Measurements from ENCODE around the gene BSDC1. TPM values are rescaled to one million over a fixed set of nuclear protein-coding genes. Genes with fewer than 3 reads are reported as not detected.
"Not testable (repeated sequence)": the region's sequence is repeated elsewhere in the genome, so short reads cannot be mapped to it uniquely, and the experiment has no call there.

Gene BSDC1
- 40.7 and 46.8 TPM in 2 replicates for total RNA-seq (2014; rRNA removed; shearing (Covaris generic))
- 48.7 and 55.6 TPM in 2 replicates for polyA plus RNA-seq (2015; cell fraction: cytosol; rRNA removed)
- polyA plus RNA-seq (2015; cell fraction: nucleus; rRNA removed) = 83.4 and 95.4 TPM in 2 replicates

- in situ Hi-C loops (cut with HindIII; ENCODE audit: low pct_unique_long_range_greater_than_20kb, low sequenced_read_pairs) = no loop called here
- DNase-seq (ENCODE audit: low read depth, low spot score) = peak; percentile 97
These were observed at the start of gene BSDC1 for GRCh38 chr1:32394141-32394889. TSS of gene BSDC1 (minus strand) at chr1:32394441. CDS start at chr1:32394414, 27 bp downstream.

- DNase-seq (ENCODE audit: low read depth, low spot score); in situ Hi-C loops (cut with HindIII; ENCODE audit: low pct_unique_long_range_greater_than_20kb, low sequenced_read_pairs): not testable (repeated sequence)
These were observed 47.2 kb upstream of the BSDC1 start for GRCh38 chr1:32441467-32441866.

GRCh38 chr1:32438777-32439176 lies 44.5 kb upstream of the BSDC1 start:
- in situ Hi-C loops (cut with HindIII; ENCODE audit: low pct_unique_long_range_greater_than_20kb, low sequenced_read_pairs) = not testable (repeated sequence)

GRCh38 chr1:32438136-32438535 lies 43.9 kb upstream of the BSDC1 start:
- DNase-seq (ENCODE audit: low read depth, low spot score) = no peak
- in situ Hi-C loops (cut with HindIII; ENCODE audit: low pct_unique_long_range_greater_than_20kb, low sequenced_read_pairs) = no loop called here

More at GRCh38 chr1:32438777-32439176, 44.5 kb upstream of the BSDC1 start:
- not testable (repeated sequence) for DNase-seq (ENCODE audit: low read depth, low spot score)

- DNase-seq (ENCODE audit: low read depth, low spot score) = no peak
- in situ Hi-C loops (cut with HindIII; ENCODE audit: low pct_unique_long_range_greater_than_20kb, low sequenced_read_pairs) = no loop called here
These were observed 37.6 kb upstream of the BSDC1 start for GRCh38 chr1:32431736-32432400.

- in situ Hi-C loops (cut with HindIII; ENCODE audit: low pct_unique_long_range_greater_than_20kb, low sequenced_read_pairs) = no loop called here
- no peak for DNase-seq (ENCODE audit: low read depth, low spot score)
These were observed 33.2 kb upstream of the BSDC1 start for GRCh38 chr1:32427264-32427963.

GRCh38 chr1:32426489-32427255 lies 32.4 kb upstream of the BSDC1 start:
- in situ Hi-C loops (cut with HindIII; ENCODE audit: low pct_unique_long_range_greater_than_20kb, low sequenced_read_pairs) = no loop called here
- DNase-seq (ENCODE audit: low read depth, low spot score) = no peak

GRCh38 chr1:32421775-32422174 lies 27.5 kb upstream of the BSDC1 start:
- DNase-seq (ENCODE audit: low read depth, low spot score) = no peak
- in situ Hi-C loops (cut with HindIII; ENCODE audit: low pct_unique_long_range_greater_than_20kb, low sequenced_read_pairs) = no loop called here

GRCh38 chr1:32414186-32414886 lies 20.1 kb upstream of the BSDC1 start:
- in situ Hi-C loops (cut with HindIII; ENCODE audit: low pct_unique_long_range_greater_than_20kb, low sequenced_read_pairs) = no loop called here
- no peak for DNase-seq (ENCODE audit: low read depth, low spot score)

- in situ Hi-C loops (cut with HindIII; ENCODE audit: low pct_unique_long_range_greater_than_20kb, low sequenced_read_pairs) = no loop called here
- DNase-seq (ENCODE audit: low read depth, low spot score) = peak; percentile 89
These were observed 19.4 kb upstream of the BSDC1 start for GRCh38 chr1:32413507-32414185.

GRCh38 chr1:32411261-32411660 lies 17.0 kb upstream of the BSDC1 start:
- in situ Hi-C loops (cut with HindIII; ENCODE audit: low pct_unique_long_range_greater_than_20kb, low sequenced_read_pairs) = no loop called here
- no peak for DNase-seq (ENCODE audit: low read depth, low spot score)

GRCh38 chr1:32406629-32407111 lies 12.4 kb upstream of the BSDC1 start:
- in situ Hi-C loops (cut with HindIII; ENCODE audit: low pct_unique_long_range_greater_than_20kb, low sequenced_read_pairs) = no loop called here
- DNase-seq (ENCODE audit: low read depth, low spot score) = no peak

- in situ Hi-C loops (cut with HindIII; ENCODE audit: low pct_unique_long_range_greater_than_20kb, low sequenced_read_pairs) = no loop called here
- no peak for DNase-seq (ENCODE audit: low read depth, low spot score)
These were observed 11.6 kb upstream of the BSDC1 start for GRCh38 chr1:32405672-32406467.

- in situ Hi-C loops (cut with HindIII; ENCODE audit: low pct_unique_long_range_greater_than_20kb, low sequenced_read_pairs) = no loop called here
- no peak for DNase-seq (ENCODE audit: low read depth, low spot score)
These were observed 10.7 kb upstream of the BSDC1 start for GRCh38 chr1:32404946-32405345.

GRCh38 chr1:32400876-32401631 lies 6.8 kb upstream of the BSDC1 start:
- in situ Hi-C loops (cut with HindIII; ENCODE audit: low pct_unique_long_range_greater_than_20kb, low sequenced_read_pairs) = no loop called here

More at GRCh38 chr1:32400876-32401631, 6.8 kb upstream of the BSDC1 start:
- DNase-seq (ENCODE audit: low read depth, low spot score) = peak; percentile 83

All from SK-MEL-5 (cell line).